Measurements from ENCODE around the gene SRRM4. TPM values are rescaled to one million over a fixed set of nuclear protein-coding genes. Genes with fewer than 3 reads are reported as not detected.

Gene SRRM4
- total RNA-seq, 1 donor, result not detected

- TF ChIP-seq, protein P1, sequence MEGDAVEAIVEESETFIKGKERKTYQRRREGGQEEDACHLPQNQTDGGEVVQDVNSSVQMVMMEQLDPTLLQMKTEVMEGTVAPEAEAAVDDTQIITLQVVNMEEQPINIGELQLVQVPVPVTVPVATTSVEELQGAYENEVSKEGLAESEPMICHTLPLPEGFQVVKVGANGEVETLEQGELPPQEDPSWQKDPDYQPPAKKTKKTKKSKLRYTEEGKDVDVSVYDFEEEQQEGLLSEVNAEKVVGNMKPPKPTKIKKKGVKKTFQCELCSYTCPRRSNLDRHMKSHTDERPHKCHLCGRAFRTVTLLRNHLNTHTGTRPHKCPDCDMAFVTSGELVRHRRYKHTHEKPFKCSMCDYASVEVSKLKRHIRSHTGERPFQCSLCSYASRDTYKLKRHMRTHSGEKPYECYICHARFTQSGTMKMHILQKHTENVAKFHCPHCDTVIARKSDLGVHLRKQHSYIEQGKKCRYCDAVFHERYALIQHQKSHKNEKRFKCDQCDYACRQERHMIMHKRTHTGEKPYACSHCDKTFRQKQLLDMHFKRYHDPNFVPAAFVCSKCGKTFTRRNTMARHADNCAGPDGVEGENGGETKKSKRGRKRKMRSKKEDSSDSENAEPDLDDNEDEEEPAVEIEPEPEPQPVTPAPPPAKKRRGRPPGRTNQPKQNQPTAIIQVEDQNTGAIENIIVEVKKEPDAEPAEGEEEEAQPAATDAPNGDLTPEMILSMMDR (IDR thresholded peaks at IDR 0.05; ENCODE audit: insufficient read depth, low read depth, low read length), result no peak
- no peak overlapping the region for H3K4me3 ChIP-seq (ENCODE audit: low read depth, low read length)
- no peak for DNase-seq (ENCODE audit: low read depth)
These were observed 155.6 kb downstream of the SRRM4 start for GRCh38 chr12:119136811-119137410.

- TF ChIP-seq, protein P1 (IDR thresholded peaks at IDR 0.05; ENCODE audit: insufficient read depth, low read depth, low read length), result no peak
- no peak overlapping the region for H3K4me3 ChIP-seq (ENCODE audit: low read depth, low read length)
- no peak for DNase-seq (ENCODE audit: low read depth)
These were observed 158.1 kb downstream of the SRRM4 start for GRCh38 chr12:119139448-119139847.

DNA sequence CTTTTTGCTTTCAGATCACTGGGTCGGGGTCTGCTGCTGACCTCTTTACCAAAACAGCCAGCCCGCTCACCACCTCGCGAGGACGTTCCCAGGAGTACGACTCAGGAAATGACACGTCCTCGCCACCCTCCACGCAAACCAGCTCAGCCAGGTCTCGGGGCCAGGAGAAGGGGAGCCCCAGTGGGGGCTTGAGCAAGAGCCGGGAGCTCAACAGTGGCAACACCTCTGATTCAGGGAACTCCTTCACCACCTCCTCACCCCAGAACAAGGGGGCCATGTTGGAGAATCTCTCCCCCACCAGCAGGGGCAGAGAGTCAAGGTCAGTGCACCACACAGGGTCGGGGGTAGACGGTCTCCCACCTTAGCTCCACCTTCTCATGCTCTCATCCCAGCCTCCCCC is 164.0 kb downstream of the SRRM4 start:
- no peak for DNase-seq (ENCODE audit: low read depth)
- no peak overlapping the region for H3K4me3 ChIP-seq (ENCODE audit: low read depth, low read length)
- TF ChIP-seq, protein P1 (IDR thresholded peaks at IDR 0.05; ENCODE audit: insufficient read depth, low read depth, low read length), result no peak

GRCh38 chr12:119147847-119148448 is 166.6 kb downstream of the SRRM4 start:
- no peak for DNase-seq (ENCODE audit: low read depth)
- H3K4me3 ChIP-seq (ENCODE audit: low read depth, low read length), result no peak overlapping the region
- TF ChIP-seq, protein P1 (IDR thresholded peaks at IDR 0.05; ENCODE audit: insufficient read depth, low read depth, low read length), result no peak

DNA sequence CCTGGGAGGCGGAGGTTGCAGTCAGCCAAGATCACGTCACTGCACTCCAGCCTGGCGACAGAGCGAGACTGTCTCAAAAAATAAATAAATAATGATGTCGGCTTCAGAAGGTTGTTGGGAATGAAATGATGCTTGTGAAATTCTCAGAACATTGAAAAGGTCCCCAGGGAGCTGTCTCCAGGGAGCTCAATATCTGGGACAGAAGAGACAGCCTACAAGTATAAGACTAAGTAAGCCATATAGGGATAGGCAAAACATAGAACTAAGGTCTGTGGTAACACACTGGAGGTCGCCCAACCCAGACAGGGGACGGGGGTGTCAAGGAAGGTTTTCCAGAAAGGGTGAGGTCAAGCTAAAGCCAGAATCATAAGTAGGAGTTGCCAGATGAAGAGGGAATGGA is 167.9 kb downstream of the SRRM4 start:
- no peak overlapping the region for H3K4me3 ChIP-seq (ENCODE audit: low read depth, low read length)
- TF ChIP-seq, protein P1 (IDR thresholded peaks at IDR 0.05; ENCODE audit: insufficient read depth, low read depth, low read length), result no peak
- DNase-seq (ENCODE audit: low read depth), result no peak

- H3K4me3 ChIP-seq (ENCODE audit: low read depth, low read length), result no peak overlapping the region
- peak; percentile 4 for DNase-seq (ENCODE audit: low read depth)
- TF ChIP-seq, protein P1 (IDR thresholded peaks at IDR 0.05; ENCODE audit: insufficient read depth, low read depth, low read length), result no peak
These were observed 170.2 kb downstream of the SRRM4 start for GRCh38 chr12:119151445-119152026.

All from fibroblast of villous mesenchyme (primary cell).